HepG2 (cell line): ENCODE data around the gene ANXA9. TPM values are rescaled to one million over a fixed set of nuclear protein-coding genes. Genes with fewer than 3 reads are reported as not detected.

Experiments used
- ATAC-seq: fragments of 200-7000 bp; cut with Tn5 transposase; 3 replicates; pipeline ENCODE4 v1.9.1; 2020; ENCODE audit warnings: mild to moderate bottlenecking, moderate library complexity
- BruUV-seq: library from RNA; stranded (reverse); fragments of 400-500 nt; replicated peaks from 2 replicates; lab custom pipeline; 2021; lab: Mats Ljungman, UMichigan
- CTCF ChIA-PET: fragments of 300-600 bp; formaldehyde crosslinking; extraction: SDS; loops from one replicate; lab custom pipeline; 2021; ENCODE audit warnings: low total read pairs, inconsistent platforms, low intra/inter-chr PET ratio; lab: Yijun Ruan, JAX
- POLR2A ChIA-PET: fragments of 350-600 bp; sonication (Branson Sonifier 250); formaldehyde crosslinking; loops from one replicate; lab custom pipeline; 2020; ENCODE audit warnings: antibody characterized with exemption, inconsistent platforms; lab: Yijun Ruan, JAX
- DNase-seq: peaks from one replicate; pipeline ENCODE4 v3.0.0-alpha.2; 2015; ENCODE audit warnings: low spot score
- FAIRE-seq: peaks from 3 replicates; lab custom pipeline; 2011; peaks lifted over from hg19 to GRCh38; lab: Jason Lieb, UNC
- H2AFZ ChIP-seq: one replicate; pipeline ENCODE4 v1.6.1; 2011; ENCODE audit warnings: low read length, inconsistent platforms
- H3K27ac ChIP-seq: fragments of 300-600 bp; 3 replicates; pipeline ENCODE4 v1.8.0; 2011; ENCODE audit warnings: mixed run types, mild to moderate bottlenecking, mixed read lengths, low read length, inconsistent platforms; ENCODE audit not compliant: insufficient read depth; ENCODE audit errors: extremely low read length
- H3K27me3 ChIP-seq, 2 experiments: fragments of 200-600 bp in 1 of 2; 2 replicates in 1 of 2; 3 replicates in 1 of 2; pipeline versions ENCODE4 v1.6.0 to v1.8.0; 2011; ENCODE audit warnings: low read length in 2 of 2, mild to moderate bottlenecking in 2 of 2, moderate library complexity in 2 of 2, inconsistent platforms in 1 of 2; ENCODE audit not compliant: insufficient read depth in 2 of 2, control insufficient read depth in 1 of 2
- H3K36me3 ChIP-seq, 2 experiments: fragments of 200-600 bp in 1 of 2; replicated peaks in 1 of 2; 2 replicates in 1 of 2; 3 replicates in 1 of 2; pipeline versions ENCODE4 v1.5.1 to v1.8.0; 2011; ENCODE audit warnings: low read length in 2 of 2, inconsistent platforms in 1 of 2; ENCODE audit not compliant: insufficient read depth in 2 of 2, control insufficient read depth in 1 of 2
- H3K4me1 ChIP-seq: 2 replicates; pipeline ENCODE4 v1.5.1; 2012; ENCODE audit warnings: low read length, inconsistent platforms; ENCODE audit not compliant: insufficient read depth
- H3K4me2 ChIP-seq: 2 replicates; pipeline ENCODE4 v1.6.0; 2011; ENCODE audit warnings: low read depth, low read length, inconsistent platforms
- H3K4me3 ChIP-seq, 3 experiments: fragments of 200-600 bp in 1 of 3; sonication (generic), shearing (Covaris generic) in 1 of 3; replicated peaks in 1 of 3; 2 replicates each; pipeline ENCODE4 v1.5.1; 2011 to 2016; ENCODE audit warnings: low read length in 3 of 3, inconsistent platforms in 2 of 3, low read depth in 2 of 3, mild to moderate bottlenecking in 2 of 3, control low read depth in 1 of 3, mixed read lengths in 1 of 3; ENCODE audit not compliant: insufficient read depth in 1 of 3
- H3K79me2 ChIP-seq: one replicate; pipeline ENCODE4 v1.6.1; 2011; ENCODE audit warnings: low read length, inconsistent platforms; ENCODE audit not compliant: insufficient read depth
- H3K9ac ChIP-seq: 2 replicates; pipeline ENCODE4 v1.6.0; 2011; ENCODE audit warnings: mild to moderate bottlenecking, low read depth, low read length, inconsistent platforms; ENCODE audit not compliant: insufficient read depth
- H3K9me3 ChIP-seq: 2 replicates; pipeline ENCODE4 v1.5.1; 2012; ENCODE audit warnings: mild to moderate bottlenecking, low read length
- H4K20me1 ChIP-seq: 2 replicates; pipeline ENCODE4 v1.6.0; 2011; ENCODE audit warnings: inconsistent platforms, mild to moderate bottlenecking, low read length, moderate library complexity; ENCODE audit not compliant: insufficient read depth
- ARNTL ChIP-seq: sonication (generic); formaldehyde crosslinking; IDR thresholded peaks from 2 replicates; pipeline ENCODE4 v1.4.0; 2020; ENCODE audit warnings: mild to moderate bottlenecking, missing genetic modification reagents
- CERS6 ChIP-seq: sonication (generic); formaldehyde crosslinking; IDR thresholded peaks from 2 replicates; pipeline ENCODE4 v1.5.0; 2020; ENCODE audit warnings: missing genetic modification reagents
- EP300 ChIP-seq, 3 experiments: sonication (generic) in 1 of 3; formaldehyde crosslinking in 1 of 3; IDR thresholded peaks; 2 replicates each; pipeline versions ENCODE4 v1.5.1 to v1.6.1; 2011 to 2020; ENCODE audit warnings: low read depth in 2 of 3, low read length in 2 of 3, borderline replicate concordance in 1 of 3, improper control_type of control experiment in 1 of 3, mild to moderate bottlenecking in 1 of 3, missing genetic modification reagents in 1 of 3, moderate library complexity in 1 of 3
- FOXA1 ChIP-seq, 2 experiments: fragments of 450-650 bp in 1 of 2; sonication (generic) in 1 of 2; formaldehyde crosslinking in 1 of 2; IDR thresholded peaks; 2 replicates each; pipeline versions ENCODE4 v1.4.0 to v1.6.1; 2016 to 2020; ENCODE audit warnings: missing genetic modification reagents in 1 of 2
- MED8 ChIP-seq: sonication (generic); formaldehyde crosslinking; IDR thresholded peaks from 2 replicates; pipeline ENCODE4 v1.8.1; 2023; ENCODE audit warnings: mild to moderate bottlenecking, missing genetic modification reagents; ENCODE audit not compliant: insufficient replicate concordance
- RFXANK ChIP-seq: IDR thresholded peaks from 2 replicates; pipeline ENCODE4 v1.6.1; 2016
- SSRP1 ChIP-seq: IDR thresholded peaks from 2 replicates; pipeline ENCODE4 v1.6.1; 2016; ENCODE audit warnings: control low read depth
- TEAD3 ChIP-seq: optimal IDR thresholded peaks from 2 replicates; pipeline ENCODE3; 2016; ENCODE audit warnings: borderline replicate concordance
- TOE1 ChIP-seq: sonication (generic); formaldehyde crosslinking; IDR thresholded peaks from 2 replicates; pipeline ENCODE4 v1.4.0; 2020; ENCODE audit warnings: mild to moderate bottlenecking, missing genetic modification reagents
- ZNF746 ChIP-seq: sonication (generic); formaldehyde crosslinking; IDR thresholded peaks from 2 replicates; pipeline ENCODE4 v1.8.0; 2022; ENCODE audit warnings: mild to moderate bottlenecking, missing genetic modification reagents
- WGBS: methylation state at CpG from one replicate; pipeline ENCODE4 v1.1.6; 2017; ENCODE audit warnings: low lambda C conversion rate; 5-methylcytosine and 5-hydroxymethylcytosine counted together
- in situ Hi-C: cut with HindIII; loops from 2 replicates; pipeline ENCODE4 v1.10.0; 2017; ENCODE audit warnings: low pct_unique_long_range_greater_than_20kb; ENCODE audit not compliant: extremely low pct_ligation_motif_present
- intact Hi-C: fragments of 100-400 bp; cut with micrococcal nuclease; formaldehyde crosslinking; loops from one replicate; pipeline ENCODE4 v1.10.0; 2022; ENCODE audit not compliant: unreplicated experiment
- polyA plus RNA-seq, 8 experiments: library from polyadenylated mRNA; depleted of rRNA in 3 of 8; stranded (reverse) in 7 of 8; unstranded in 1 of 8; fragments of >200 nt; fragmentation: Illumina TruSeq in 4 of 8; extraction: Trizol in 4 of 8; gene quantifications; 2 replicates each; pipeline versions ENCODE4 v1.2.1 to v1.2.3, GENCODE V29; 2011 to 2016; ENCODE audit warnings: low read depth in 4 of 8, missing spikeins in 1 of 8, mixed read lengths in 1 of 8; ENCODE audit not compliant: insufficient read depth in 1 of 8
- total RNA-seq, 5 experiments: library from RNA; depleted of rRNA; stranded (reverse); fragments of >200 nt; fragmentation: Illumina TruSeq; extraction: Trizol; gene quantifications; 2 replicates each; pipeline ENCODE4 v1.2.3, GENCODE V29; 2016; ENCODE audit warnings: low read depth in 1 of 5

ANXA9 gene
- total and polyA plus RNA-seq, 2 of the 13 experiments (the other 11 are each of a cell fraction or from before 2014, with no cell fraction given) = 13.3 to 23.9 TPM

- Histone ChIP-seq H2AFZ (no peak overlapping the region), H3K4me1 (peaks cover 55% of the 10 kb centered on the region), H3K27me3 (no peaks in the 10 kb centered on the region; a peak in 1 of 5 replicates), H3K4me3 (no peak overlapping the region), H4K20me1 (no peaks in the 10 kb centered on the region), H3K9me3 (no peaks in the 10 kb centered on the region), H3K79me2 (peaks cover 15% of the 10 kb centered on the region), H3K9ac (no peak overlapping the region), H3K36me3 (peaks cover 10 to 34% of the 10 kb centered on the region in 2 experiments; a peak in 4 of 5 replicates), H3K27ac (no peak overlapping the region), H3K4me2 (peak overlapping the region; percentile 65; the same call in 1 of the 2 replicates)
- BruUV-seq = no TSS peak
- ChIA-PET CTCF (no interaction called here), POLR2A (interaction anchor here (1.9 to 9.1 kb wide), 4 partner anchors 11 to 31 kb away, joined by 5 to 150 read pairs (median 8); partner anchors contain the start of gene ANXA9)
- WGBS = 94% methylated on average over 2 of the region's 3 CpGs
- no peak for FAIRE-seq
- in situ Hi-C loops (no loop called here), intact Hi-C loops (no loop called here)
- no peak for TF ChIP-seq CERS6 (CRISPR knock-in tag)
- no peak for TF ChIP-seq RFXANK
- no peak for ATAC-seq
- no peak for DNase-seq
These were observed 20.0 kb downstream of the ANXA9 start for GRCh38 chr1:151002051-151002450.

- no peaks in the 10 kb centered on the region for H3K9me3 ChIP-seq
- H3K27ac ChIP-seq = peak overlapping the region; percentile 29
- no peak for DNase-seq
- FAIRE-seq = no peak
- BruUV-seq = no TSS peak
- no peaks in the 10 kb centered on the region; a peak in 1 of 5 replicates for H3K27me3 ChIP-seq
- intact Hi-C loops = no loop called here
- H3K36me3 ChIP-seq = peaks cover 7 to 31% of the 10 kb centered on the region in 2 experiments; a peak in 4 of 5 replicates
- no peak overlapping the region for H2AFZ ChIP-seq
- peak overlapping the region; percentile 31; the same call in 1 of the 2 replicates for H3K9ac ChIP-seq
- H3K79me2 ChIP-seq = peaks cover 15% of the 10 kb centered on the region
- no peak for ATAC-seq
- peak; percentile 26 for TF ChIP-seq TEAD3 (CRISPR knock-in tag)
- no peak for TF ChIP-seq SSRP1 (CRISPR knock-in tag)
- no peak for TF ChIP-seq FOXA1 (IDR thresholded peaks at IDR 0.05)
- peak; percentile 6; the same call in 1 of the 2 replicates for TF ChIP-seq FOXA1 (CRISPR knock-in tag; IDR thresholded peaks at IDR 0.05)
- no peak for TF ChIP-seq ZNF746 (CRISPR knock-in tag)
- no peak for TF ChIP-seq EP300 (IDR thresholded peaks at IDR 0.05; ENCODE audit: low read depth in 2 of 2, low read length in 2 of 2)
- TF ChIP-seq EP300 (CRISPR knock-in tag; IDR thresholded peaks at IDR 0.05; ENCODE audit: borderline replicate concordance) = no peak
- TF ChIP-seq ARNTL (CRISPR knock-in tag) = no peak
- no peak for TF ChIP-seq MED8 (CRISPR knock-in tag)
- no peak for TF ChIP-seq TOE1 (CRISPR knock-in tag)
- H3K4me1 ChIP-seq = peaks cover 60% of the 10 kb centered on the region
- 12% methylated on average over 2 of the region's 2 CpGs for WGBS
- peak overlapping the region; percentile 65 for H3K4me2 ChIP-seq
- CTCF ChIA-PET = no interaction called here
- POLR2A ChIA-PET = interaction anchor here (0.9 to 9.1 kb wide), 5 partner anchors 10 to 35 kb away, joined by 3 to 150 read pairs (median 8); partner anchors contain the start of gene ANXA9
- H4K20me1 ChIP-seq = no peaks in the 10 kb centered on the region
- no peak overlapping the region; a peak in 1 of 6 replicates for H3K4me3 ChIP-seq
- in situ Hi-C loops = no loop called here
These were observed 20.5 kb downstream of the ANXA9 start for GRCh38 chr1:151002611-151003010.
